Measurements from ENCODE around the gene GNA14. TPM values are rescaled to one million over a fixed set of nuclear protein-coding genes. Genes with fewer than 3 reads are reported as not detected.

GNA14 gene
- total RNA-seq, 4 donors from 2014 or later: 3.9 to 12.4 (median 8.9) TPM

GRCh38 chr9:77475641-77476473 is 172.3 kb downstream of the GNA14 start:
- TF ChIP-seq CTCF (IDR thresholded peaks at IDR 0.05) (no peak), POLR2A (IDR thresholded peaks at IDR 0.05) (no peak)
- Histone ChIP-seq H3K9me3 (no peaks in the 10 kb centered on the region), H3K4me3 (no peak overlapping the region), H3K27ac (no peak overlapping the region), H3K4me1 (no peaks in the 10 kb centered on the region), H3K36me3 (no peaks in the 10 kb centered on the region), H3K27me3 (no peaks in the 10 kb centered on the region)
- no peak for DNase-seq

GRCh38 chr9:77474936-77475335 is 173.2 kb downstream of the GNA14 start:
- no peak overlapping the region for H3K4me3 ChIP-seq
- no peaks in the 10 kb centered on the region for H3K36me3 ChIP-seq
- H3K27ac ChIP-seq: no peak overlapping the region
- no peaks in the 10 kb centered on the region for H3K9me3 ChIP-seq
- TF ChIP-seq CTCF (IDR thresholded peaks at IDR 0.05) (no peak), POLR2A (IDR thresholded peaks at IDR 0.05) (no peak)
- DNase-seq: no peak
- H3K27me3 ChIP-seq: no peaks in the 10 kb centered on the region
- H3K4me1 ChIP-seq: no peaks in the 10 kb centered on the region

GRCh38 chr9:77472646-77473045 is 175.5 kb downstream of the GNA14 start:
- no peak overlapping the region for H3K4me3 ChIP-seq
- no peaks in the 10 kb centered on the region for H3K4me1 ChIP-seq
- no peaks in the 10 kb centered on the region for H3K36me3 ChIP-seq
- TF ChIP-seq POLR2A (IDR thresholded peaks at IDR 0.05) (no peak), CTCF (IDR thresholded peaks at IDR 0.05) (no peak)
- H3K9me3 ChIP-seq: no peaks in the 10 kb centered on the region
- H3K27me3 ChIP-seq: no peaks in the 10 kb centered on the region
- DNase-seq: no peak
- H3K27ac ChIP-seq: no peak overlapping the region

- no peak for DNase-seq
- H3K4me1 ChIP-seq: no peaks in the 10 kb centered on the region
- H3K36me3 ChIP-seq: no peaks in the 10 kb centered on the region
- no peaks in the 10 kb centered on the region for H3K27me3 ChIP-seq
- no peak overlapping the region for H3K4me3 ChIP-seq
- H3K27ac ChIP-seq: no peak overlapping the region
- no peaks in the 10 kb centered on the region for H3K9me3 ChIP-seq
- TF ChIP-seq CTCF (IDR thresholded peaks at IDR 0.05) (no peak), POLR2A (IDR thresholded peaks at IDR 0.05) (no peak)
These were observed 176.6 kb downstream of the GNA14 start for GRCh38 chr9:77471572-77471971.

GRCh38 chr9:77469515-77470231 is 178.4 kb downstream of the GNA14 start:
- Histone ChIP-seq H3K4me3 (no peak overlapping the region), H3K36me3 (no peaks in the 10 kb centered on the region), H3K27me3 (no peaks in the 10 kb centered on the region), H3K9me3 (no peaks in the 10 kb centered on the region), H3K27ac (no peak overlapping the region), H3K4me1 (no peaks in the 10 kb centered on the region)
- DNase-seq: no peak
- TF ChIP-seq CTCF (IDR thresholded peaks at IDR 0.05): no peak
- no peak for TF ChIP-seq POLR2A (IDR thresholded peaks at IDR 0.05)

Data from Peyer's patch (tissue), 4 donors.